Liver (tissue), 3 donors: ENCODE results near the gene FRK.

Experiments
- RAD21 ChIP-seq, 2 donors: IDR thresholded peaks; 2 replicates each; pipeline ENCODE4 v1.6.1; 2016; ENCODE audit warnings: antibody characterized with exemption in 2 of 2, mild to moderate bottlenecking in 2 of 2
- TF ChIP-seq, protein P1 (sequence below): fragments of 150-350 bp; IDR thresholded peaks from 2 replicates; pipeline ENCODE4 v1.5.1; 2017; ENCODE audit warnings: improper control_type of control experiment, low read depth, low read length; ENCODE audit not compliant: missing input control
- donor health status: healthy.
- donor health status: healthy.

GRCh38 chr6:115983998-115984397 lies 76.7 kb downstream of the FRK start:
- no peak for TF ChIP-seq RAD21 (IDR thresholded peaks at IDR 0.05)
- TF ChIP-seq, protein P1, sequence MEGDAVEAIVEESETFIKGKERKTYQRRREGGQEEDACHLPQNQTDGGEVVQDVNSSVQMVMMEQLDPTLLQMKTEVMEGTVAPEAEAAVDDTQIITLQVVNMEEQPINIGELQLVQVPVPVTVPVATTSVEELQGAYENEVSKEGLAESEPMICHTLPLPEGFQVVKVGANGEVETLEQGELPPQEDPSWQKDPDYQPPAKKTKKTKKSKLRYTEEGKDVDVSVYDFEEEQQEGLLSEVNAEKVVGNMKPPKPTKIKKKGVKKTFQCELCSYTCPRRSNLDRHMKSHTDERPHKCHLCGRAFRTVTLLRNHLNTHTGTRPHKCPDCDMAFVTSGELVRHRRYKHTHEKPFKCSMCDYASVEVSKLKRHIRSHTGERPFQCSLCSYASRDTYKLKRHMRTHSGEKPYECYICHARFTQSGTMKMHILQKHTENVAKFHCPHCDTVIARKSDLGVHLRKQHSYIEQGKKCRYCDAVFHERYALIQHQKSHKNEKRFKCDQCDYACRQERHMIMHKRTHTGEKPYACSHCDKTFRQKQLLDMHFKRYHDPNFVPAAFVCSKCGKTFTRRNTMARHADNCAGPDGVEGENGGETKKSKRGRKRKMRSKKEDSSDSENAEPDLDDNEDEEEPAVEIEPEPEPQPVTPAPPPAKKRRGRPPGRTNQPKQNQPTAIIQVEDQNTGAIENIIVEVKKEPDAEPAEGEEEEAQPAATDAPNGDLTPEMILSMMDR = no peak
